HepG2 (cell line): Measurements from ENCODE around the gene PLIN3. TPM values are rescaled to one million over a fixed set of nuclear protein-coding genes. Genes with fewer than 3 reads are reported as not detected.
A peak's percentile ranks its signal among the peaks of the same experiment; 100 is the strongest.

Experiments used
- CHCHD3 ChIP-seq: sonication (generic); formaldehyde crosslinking; IDR thresholded peaks from 2 replicates; pipeline ENCODE4 v1.8.0; 2022; ENCODE audit warnings: mild to moderate bottlenecking, missing genetic modification reagents, moderate library complexity
- EZH2 ChIP-seq: conservative IDR thresholded peaks from 2 replicates; pipeline ENCODE4 v1.6.1; 2012; ENCODE audit warnings: mild to moderate bottlenecking, low read depth, low read length, moderate library complexity
- GATA4 ChIP-seq: sonication (generic); IDR thresholded peaks from 2 replicates; pipeline ENCODE4 v1.6.1; 2016; ENCODE audit warnings: antibody characterized with exemption, low read depth, borderline replicate concordance
- KDM1A ChIP-seq: IDR thresholded peaks from 2 replicates; pipeline ENCODE4 v1.6.1; 2016; ENCODE audit warnings: missing compliant biosample characterization
- KDM6A ChIP-seq: IDR thresholded peaks from 2 replicates; pipeline ENCODE4 v1.6.1; 2016; ENCODE audit warnings: low read depth
- KLF12 ChIP-seq: sonication (generic); formaldehyde crosslinking; IDR thresholded peaks from 2 replicates; pipeline ENCODE4 v1.4.0; 2020; ENCODE audit warnings: missing genetic modification reagents, borderline replicate concordance
- MXD4 ChIP-seq: IDR thresholded peaks from 2 replicates; pipeline ENCODE4 v1.6.1; 2016; ENCODE audit warnings: mild to moderate bottlenecking, missing biosample characterization, missing genetic modification reagents
- NFIB ChIP-seq: sonication (generic); formaldehyde crosslinking; IDR thresholded peaks from 2 replicates; pipeline ENCODE4 v1.9.0; 2021; ENCODE audit warnings: missing genetic modification reagents, mild to moderate bottlenecking, borderline replicate concordance
- NFYC ChIP-seq: IDR thresholded peaks from 2 replicates; pipeline ENCODE4 v1.6.1; 2016; ENCODE audit warnings: missing genetic modification reagents, missing compliant biosample characterization
- ZFP62 ChIP-seq: sonication (generic); formaldehyde crosslinking; IDR thresholded peaks from 2 replicates; pipeline ENCODE4 v1.4.0; 2020; ENCODE audit warnings: missing genetic modification reagents
- ZNF549 ChIP-seq: sonication (generic); formaldehyde crosslinking; IDR thresholded peaks from 2 replicates; pipeline ENCODE4 v1.5.0; 2020; ENCODE audit warnings: missing genetic modification reagents
- ZNF563 ChIP-seq: sonication (generic); formaldehyde crosslinking; IDR thresholded peaks from 2 replicates; pipeline ENCODE4 v1.8.0; 2022; ENCODE audit warnings: mild to moderate bottlenecking, moderate library complexity, missing genetic modification reagents
- ZNF773 ChIP-seq: sonication (generic); formaldehyde crosslinking; IDR thresholded peaks from 2 replicates; pipeline ENCODE4 v1.4.0; 2020; ENCODE audit warnings: missing genetic modification reagents, borderline replicate concordance
- ZNF788 ChIP-seq: sonication (generic); formaldehyde crosslinking; IDR thresholded peaks from 2 replicates; pipeline ENCODE4 v1.5.0; 2020; ENCODE audit warnings: mild to moderate bottlenecking, missing genetic modification reagents, borderline replicate concordance
- ZNF878 ChIP-seq: sonication (generic); formaldehyde crosslinking; IDR thresholded peaks from 2 replicates; pipeline ENCODE4 v1.8.1; 2023; ENCODE audit warnings: mild to moderate bottlenecking, missing genetic modification reagents, moderate library complexity
- polyA plus RNA-seq, 8 experiments: library from polyadenylated mRNA; depleted of rRNA in 3 of 8; stranded (reverse) in 7 of 8; unstranded in 1 of 8; fragments of >200 nt; fragmentation: Illumina TruSeq in 4 of 8; extraction: Trizol in 4 of 8; gene quantifications; 2 replicates each; pipeline versions ENCODE4 v1.2.1 to v1.2.3, GENCODE V29; 2011 to 2016; ENCODE audit warnings: low read depth in 4 of 8, missing spikeins in 1 of 8, mixed read lengths in 1 of 8; ENCODE audit not compliant: insufficient read depth in 1 of 8
- total RNA-seq, 5 experiments: library from RNA; depleted of rRNA; stranded (reverse); fragments of >200 nt; fragmentation: Illumina TruSeq; extraction: Trizol; gene quantifications; 2 replicates each; pipeline ENCODE4 v1.2.3, GENCODE V29; 2016; ENCODE audit warnings: low read depth in 1 of 5
- TF ChIP-seq, protein P1 (sequence below): sonication (generic); formaldehyde crosslinking; IDR thresholded peaks from 2 replicates; pipeline ENCODE4 v1.4.0; 2020; ENCODE audit warnings: missing genetic modification reagents
- TF ChIP-seq, protein P2 (sequence below): sonication (generic); formaldehyde crosslinking; IDR thresholded peaks from 2 replicates; pipeline ENCODE4 v1.4.0; 2020; ENCODE audit warnings: mild to moderate bottlenecking, missing genetic modification reagents

PLIN3 gene
- total and polyA plus RNA-seq, 2 of the 13 experiments (the other 11 are each of a cell fraction or from before 2014, with no cell fraction given) = 49.3 to 57.9 TPM

DNA sequence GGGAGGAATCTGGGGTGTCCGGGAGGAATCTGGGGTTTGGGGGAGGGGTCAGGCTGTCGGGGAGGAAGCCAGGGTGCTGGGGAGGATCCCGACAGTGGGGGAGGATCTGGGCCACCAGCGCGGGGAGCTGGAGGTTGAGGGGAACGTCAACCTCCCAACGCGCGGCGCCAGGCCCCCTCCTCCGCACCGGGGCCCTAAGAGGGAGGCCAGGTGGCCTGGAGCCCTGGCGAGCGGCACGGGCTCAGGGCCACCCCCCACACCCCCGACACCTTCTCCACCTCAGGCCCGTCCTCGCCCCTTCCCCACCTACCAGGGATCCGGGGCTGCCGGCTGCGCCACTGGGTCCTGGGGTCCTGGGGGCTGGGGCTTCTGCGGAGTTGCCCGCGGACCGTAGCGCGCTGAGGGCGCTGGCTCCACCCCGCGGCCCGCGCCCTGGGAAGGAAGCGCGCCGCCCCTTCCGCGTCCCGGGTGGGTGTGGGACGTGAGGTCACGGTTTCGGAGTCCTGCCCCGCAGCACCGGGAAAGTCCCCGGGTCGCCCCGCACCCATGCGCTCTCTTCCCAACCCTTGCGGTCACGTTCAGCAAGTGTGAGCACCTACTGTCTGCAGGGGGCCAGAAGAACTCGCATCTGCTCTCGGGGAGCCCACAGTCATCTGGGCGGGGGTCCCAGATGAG, 36.0 kb downstream of the PLIN3 start, which contains the start of gene TICAM1 (continued):
- TF ChIP-seq GATA4 (no peak), NFYC (CRISPR knock-in tag) (no peak), NFIB (no peak), ZNF788 (CRISPR knock-in tag) (no peak), EZH2 (no peak), CHCHD3 (CRISPR knock-in tag) (no peak), KLF12 (CRISPR knock-in tag) (no peak), ZNF773 (CRISPR knock-in tag) (no peak), KDM1A (CRISPR knock-in tag) (no peak), ZNF878 (CRISPR knock-in tag) (no peak), ZNF563 (no peak; the same call in 1 of the 2 replicates), ZNF549 (no peak), MXD4 (CRISPR knock-in tag) (peak; percentile 40; the same call in 1 of the 2 replicates), ZFP62 (CRISPR knock-in tag) (no peak), KDM6A (no peak)
- TF ChIP-seq, protein P1, sequence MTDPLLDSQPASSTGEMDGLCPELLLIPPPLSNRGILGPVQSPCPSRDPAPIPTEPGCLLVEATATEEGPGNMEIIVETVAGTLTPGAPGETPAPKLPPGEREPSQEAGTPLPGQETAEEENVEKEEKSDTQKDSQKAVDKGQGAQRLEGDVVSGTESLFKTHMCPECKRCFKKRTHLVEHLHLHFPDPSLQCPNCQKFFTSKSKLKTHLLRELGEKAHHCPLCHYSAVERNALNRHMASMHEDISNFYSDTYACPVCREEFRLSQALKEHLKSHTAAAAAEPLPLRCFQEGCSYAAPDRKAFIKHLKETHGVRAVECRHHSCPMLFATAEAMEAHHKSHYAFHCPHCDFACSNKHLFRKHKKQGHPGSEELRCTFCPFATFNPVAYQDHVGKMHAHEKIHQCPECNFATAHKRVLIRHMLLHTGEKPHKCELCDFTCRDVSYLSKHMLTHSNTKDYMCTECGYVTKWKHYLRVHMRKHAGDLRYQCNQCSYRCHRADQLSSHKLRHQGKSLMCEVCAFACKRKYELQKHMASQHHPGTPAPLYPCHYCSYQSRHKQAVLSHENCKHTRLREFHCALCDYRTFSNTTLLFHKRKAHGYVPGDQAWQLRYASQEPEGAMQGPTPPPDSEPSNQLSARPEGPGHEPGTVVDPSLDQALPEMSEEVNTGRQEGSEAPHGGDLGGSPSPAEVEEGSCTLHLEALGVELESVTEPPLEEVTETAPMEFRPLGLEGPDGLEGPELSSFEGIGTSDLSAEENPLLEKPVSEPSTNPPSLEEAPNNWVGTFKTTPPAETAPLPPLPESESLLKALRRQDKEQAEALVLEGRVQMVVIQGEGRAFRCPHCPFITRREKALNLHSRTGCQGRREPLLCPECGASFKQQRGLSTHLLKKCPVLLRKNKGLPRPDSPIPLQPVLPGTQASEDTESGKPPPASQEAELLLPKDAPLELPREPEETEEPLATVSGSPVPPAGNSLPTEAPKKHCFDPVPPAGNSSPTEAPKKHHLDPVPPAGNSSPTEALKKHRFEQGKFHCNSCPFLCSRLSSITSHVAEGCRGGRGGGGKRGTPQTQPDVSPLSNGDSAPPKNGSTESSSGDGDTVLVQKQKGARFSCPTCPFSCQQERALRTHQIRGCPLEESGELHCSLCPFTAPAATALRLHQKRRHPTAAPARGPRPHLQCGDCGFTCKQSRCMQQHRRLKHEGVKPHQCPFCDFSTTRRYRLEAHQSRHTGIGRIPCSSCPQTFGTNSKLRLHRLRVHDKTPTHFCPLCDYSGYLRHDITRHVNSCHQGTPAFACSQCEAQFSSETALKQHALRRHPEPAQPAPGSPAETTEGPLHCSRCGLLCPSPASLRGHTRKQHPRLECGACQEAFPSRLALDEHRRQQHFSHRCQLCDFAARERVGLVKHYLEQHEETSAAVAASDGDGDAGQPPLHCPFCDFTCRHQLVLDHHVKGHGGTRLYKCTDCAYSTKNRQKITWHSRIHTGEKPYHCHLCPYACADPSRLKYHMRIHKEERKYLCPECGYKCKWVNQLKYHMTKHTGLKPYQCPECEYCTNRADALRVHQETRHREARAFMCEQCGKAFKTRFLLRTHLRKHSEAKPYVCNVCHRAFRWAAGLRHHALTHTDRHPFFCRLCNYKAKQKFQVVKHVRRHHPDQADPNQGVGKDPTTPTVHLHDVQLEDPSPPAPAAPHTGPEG (CRISPR knock-in tag) = no peak
- TF ChIP-seq, protein P2, sequence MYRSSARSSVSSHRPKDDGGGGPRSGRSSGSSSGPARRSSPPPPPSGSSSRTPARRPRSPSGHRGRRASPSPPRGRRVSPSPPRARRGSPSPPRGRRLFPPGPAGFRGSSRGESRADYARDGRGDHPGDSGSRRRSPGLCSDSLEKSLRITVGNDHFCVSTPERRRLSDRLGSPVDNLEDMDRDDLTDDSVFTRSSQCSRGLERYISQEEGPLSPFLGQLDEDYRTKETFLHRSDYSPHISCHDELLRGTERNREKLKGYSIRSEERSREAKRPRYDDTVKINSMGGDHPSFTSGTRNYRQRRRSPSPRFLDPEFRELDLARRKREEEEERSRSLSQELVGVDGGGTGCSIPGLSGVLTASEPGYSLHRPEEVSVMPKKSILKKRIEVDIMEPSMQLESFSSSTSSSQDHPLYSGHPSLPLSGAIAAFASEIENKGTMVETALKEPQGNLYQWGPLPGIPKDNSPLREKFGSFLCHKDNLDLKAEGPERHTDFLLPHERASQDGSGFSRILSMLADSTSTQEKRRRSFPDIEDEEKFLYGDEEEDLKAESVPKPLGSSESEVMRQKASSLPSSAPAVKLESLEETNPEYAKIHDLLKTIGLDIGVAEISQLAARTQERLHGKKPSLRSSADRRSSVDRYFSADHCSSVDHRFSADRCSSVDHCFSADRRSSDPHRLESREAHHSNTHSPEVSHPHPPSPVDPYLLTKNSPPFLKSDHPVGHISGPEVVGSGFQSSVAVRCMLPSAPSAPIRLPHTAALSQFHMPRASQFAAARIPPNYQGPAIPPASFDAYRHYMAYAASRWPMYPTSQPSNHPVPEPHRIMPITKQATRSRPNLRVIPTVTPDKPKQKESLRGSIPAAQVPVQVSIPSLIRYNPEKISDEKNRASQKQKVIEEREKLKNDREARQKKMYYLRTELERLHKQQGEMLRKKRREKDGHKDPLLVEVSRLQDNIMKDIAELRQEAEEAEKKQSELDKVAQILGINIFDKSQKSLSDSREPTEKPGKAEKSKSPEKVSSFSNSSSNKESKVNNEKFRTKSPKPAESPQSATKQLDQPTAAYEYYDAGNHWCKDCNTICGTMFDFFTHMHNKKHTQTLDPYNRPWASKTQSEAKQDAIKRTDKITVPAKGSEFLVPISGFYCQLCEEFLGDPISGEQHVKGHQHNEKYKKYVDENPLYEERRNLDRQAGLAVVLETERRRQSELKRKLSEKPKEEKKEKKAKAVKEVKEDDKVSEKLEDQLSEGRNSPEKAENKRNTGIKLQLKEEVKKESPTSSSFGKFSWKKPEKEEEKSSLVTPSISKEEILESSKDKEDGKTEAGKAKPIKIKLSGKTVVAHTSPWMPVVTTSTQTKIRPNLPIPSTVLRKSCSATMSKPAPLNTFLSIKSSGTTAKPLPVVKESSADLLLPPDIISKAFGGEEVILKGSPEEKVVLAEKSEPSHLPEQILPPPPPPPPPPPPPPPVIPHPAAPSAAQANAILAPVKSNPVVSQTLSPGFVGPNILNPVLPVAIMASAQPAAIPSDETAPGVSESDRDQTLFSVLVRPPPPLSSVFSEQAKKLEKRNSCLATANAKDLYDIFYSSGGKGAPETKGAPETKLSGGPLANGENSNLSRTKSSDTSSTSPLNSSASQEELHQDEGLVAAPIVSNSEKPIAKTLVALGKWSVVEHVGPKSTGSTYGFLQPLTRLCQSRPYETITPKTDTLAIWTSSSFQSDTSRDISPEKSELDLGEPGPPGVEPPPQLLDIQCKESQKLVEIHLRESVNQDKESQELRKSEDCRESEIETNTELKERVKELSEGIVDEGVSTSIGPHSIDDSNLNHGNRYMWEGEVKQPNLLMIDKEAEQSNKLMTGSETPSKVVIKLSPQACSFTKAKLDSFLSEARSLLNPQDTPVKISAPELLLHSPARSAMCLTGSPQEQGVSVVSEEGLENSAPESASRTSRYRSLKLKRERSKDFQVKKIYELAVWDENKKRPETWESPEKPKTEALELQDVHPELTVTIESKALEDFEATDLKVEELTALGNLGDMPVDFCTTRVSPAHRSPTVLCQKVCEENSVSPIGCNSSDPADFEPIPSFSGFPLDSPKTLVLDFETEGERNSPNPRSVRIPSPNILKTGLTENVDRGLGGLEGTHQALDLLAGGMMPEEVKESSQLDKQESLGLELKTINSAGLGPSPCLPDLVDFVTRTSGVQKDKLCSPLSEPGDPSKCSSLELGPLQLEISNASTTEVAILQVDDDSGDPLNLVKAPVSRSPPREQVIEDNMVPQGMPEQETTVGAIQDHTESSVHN = no peak
